NCI-H524 treated with DMSO at 0.1 percent for 48 hours (cell line): ENCODE measurements around the gene ZNF410.
A peak's percentile ranks its signal among the peaks of the same experiment; 100 is the strongest.
"Not testable (repeated sequence)": the region's sequence is repeated elsewhere in the genome, so short reads cannot be mapped to it uniquely, and the experiment has no call there.

Experiments
- DNase-seq: peaks from one replicate; lab custom pipeline; 2025; lab: John Stamatoyannopoulos, UW

The ZNF410 gene, protein sequence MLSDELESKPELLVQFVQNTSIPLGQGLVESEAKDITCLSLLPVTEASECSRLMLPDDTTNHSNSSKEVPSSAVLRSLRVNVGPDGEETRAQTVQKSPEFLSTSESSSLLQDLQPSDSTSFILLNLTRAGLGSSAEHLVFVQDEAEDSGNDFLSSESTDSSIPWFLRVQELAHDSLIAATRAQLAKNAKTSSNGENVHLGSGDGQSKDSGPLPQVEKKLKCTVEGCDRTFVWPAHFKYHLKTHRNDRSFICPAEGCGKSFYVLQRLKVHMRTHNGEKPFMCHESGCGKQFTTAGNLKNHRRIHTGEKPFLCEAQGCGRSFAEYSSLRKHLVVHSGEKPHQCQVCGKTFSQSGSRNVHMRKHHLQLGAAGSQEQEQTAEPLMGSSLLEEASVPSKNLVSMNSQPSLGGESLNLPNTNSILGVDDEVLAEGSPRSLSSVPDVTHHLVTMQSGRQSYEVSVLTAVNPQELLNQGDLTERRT

DNA sequence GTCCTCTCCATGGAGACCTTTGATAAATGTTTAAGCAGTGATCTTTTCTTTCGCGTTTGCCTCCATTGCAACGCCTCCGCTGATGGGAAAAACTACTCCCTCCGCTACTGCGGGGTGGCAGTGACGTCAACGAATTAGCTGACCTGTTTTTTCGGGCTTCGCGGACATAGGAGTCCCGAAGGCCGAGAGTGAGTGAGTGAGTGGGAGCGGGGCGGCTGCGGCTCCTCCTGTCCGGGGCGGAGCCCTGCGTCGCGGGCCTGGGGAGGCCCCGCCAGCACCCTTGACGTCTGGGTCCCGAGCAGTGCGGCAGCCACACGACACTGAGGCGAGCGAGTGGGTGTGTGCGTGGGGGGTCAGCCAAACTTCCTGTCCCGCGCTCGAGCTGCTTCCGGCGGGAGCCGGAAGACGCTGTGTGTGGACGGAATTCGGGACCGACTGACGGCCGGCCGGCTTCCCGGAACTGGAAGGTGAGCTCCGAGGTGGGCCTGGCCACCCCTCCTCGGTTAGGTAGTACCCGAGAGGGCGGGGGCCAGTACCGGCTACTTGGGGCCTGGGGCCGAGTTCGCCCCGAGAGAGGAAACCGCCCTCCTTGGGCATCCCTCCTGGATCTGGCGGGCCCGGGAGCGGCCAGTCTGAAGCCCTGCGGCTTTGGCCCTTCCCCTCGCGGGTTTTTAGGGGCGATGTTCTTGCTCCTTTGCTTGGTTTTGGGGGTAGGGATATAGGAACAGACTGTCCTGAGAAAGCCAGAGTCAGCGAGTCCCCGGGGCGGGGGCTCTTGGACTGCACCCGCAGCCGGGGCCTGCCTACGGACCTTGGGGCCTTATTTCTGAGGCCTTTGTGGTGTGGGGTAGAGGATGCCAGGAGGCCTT is at the start of gene ZNF410:
Gene ZNF410, plus strand, starts transcription at position 411 of the 869 bp plus-strand sequence. CDS start 5,317 bp downstream, outside the sequence.
- DNase-seq: peak; percentile 95

DNA sequence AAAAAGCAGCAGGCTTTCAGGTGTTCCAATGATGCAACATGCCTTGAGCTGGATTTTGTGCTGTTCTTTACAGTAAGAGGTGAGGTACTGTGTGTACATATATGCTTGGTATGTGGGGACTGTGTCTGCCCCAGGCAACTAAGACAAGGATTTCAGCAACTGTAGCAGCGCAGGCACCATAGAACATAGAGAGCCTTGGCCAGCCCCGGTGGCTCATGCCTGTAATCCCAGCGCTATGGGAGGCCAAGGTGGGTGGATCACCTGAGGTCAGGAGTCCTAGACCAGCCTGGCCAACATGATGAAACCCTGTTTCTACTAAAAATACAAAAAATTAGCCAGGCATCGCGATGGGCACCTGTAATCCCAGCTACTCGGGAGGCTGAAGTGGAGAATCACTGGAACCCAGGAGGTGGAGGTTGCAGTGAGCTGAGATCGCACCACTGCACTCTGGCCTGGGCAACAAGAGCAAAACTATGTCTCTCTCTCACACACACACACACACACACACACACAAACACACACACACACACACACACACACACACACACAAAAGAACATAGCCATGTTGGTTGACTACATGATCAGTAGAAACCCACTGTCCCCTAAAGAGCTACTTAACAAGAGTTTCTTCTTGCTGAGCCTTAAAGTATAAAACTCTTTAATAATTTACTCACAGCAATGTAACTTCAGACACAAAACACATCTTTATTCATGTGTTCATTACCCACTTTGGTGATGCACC is 48.2 kb upstream of the ZNF410 start:
- not testable (repeated sequence) for DNase-seq

DNA sequence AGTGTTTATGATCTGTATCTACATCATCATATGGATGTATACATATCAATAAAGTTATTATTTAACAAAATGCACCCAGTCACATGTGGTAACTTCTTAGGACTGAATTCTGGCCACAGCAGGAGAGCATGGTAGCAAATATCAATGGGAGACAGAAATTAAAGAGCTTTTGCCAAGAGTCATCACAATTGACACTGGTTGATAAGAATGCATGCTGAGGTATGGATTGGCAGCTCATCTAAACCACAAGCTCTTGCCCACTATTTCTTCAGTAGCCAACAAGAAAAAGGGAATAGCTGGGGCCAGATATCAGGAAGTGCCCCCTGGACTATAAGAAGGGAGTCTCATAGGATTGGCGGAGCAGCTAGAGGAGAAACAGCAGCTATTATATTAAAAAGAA is 44.5 kb upstream of the ZNF410 start:
- DNase-seq: no peak

DNA sequence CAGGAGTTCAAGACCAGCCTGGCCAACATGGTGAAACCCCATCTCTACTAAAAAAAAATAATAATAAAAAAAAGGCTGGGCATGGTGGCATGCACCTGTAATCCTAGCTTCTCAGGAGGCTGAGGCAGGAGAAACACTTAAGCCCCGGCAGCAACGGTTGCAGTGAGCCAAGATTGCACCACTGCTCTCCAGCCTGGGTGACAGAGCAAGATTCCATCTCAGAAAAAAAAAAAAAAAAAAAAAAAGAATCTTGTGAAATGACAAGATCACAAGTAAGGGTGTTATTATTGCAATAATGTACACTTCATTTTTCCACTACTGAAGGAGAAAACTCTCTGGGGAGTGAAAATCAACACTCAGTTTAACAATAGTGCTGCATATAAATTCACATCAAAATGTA is 43.8 kb upstream of the ZNF410 start:
- no peak for DNase-seq

DNA sequence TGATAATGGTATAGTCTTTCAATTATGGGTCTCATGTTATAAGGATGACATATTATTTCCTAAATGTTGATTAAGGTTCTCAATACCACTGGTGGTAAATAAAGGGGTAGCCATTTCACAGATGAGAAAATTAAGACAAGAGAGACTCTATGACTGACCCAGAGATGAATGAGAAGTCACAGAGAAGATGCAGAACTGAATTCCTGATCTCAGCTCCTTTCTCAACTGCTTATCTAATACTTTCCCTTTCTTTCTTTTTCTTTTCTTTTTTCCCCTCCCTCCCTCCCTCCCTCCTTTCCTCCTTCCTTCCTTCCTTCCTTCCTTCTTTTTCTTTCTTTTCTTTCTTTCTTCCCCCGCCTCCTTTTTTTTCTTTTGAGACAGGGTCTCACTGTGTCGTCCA is 43.4 kb upstream of the ZNF410 start:
- DNase-seq: no peak

DNA sequence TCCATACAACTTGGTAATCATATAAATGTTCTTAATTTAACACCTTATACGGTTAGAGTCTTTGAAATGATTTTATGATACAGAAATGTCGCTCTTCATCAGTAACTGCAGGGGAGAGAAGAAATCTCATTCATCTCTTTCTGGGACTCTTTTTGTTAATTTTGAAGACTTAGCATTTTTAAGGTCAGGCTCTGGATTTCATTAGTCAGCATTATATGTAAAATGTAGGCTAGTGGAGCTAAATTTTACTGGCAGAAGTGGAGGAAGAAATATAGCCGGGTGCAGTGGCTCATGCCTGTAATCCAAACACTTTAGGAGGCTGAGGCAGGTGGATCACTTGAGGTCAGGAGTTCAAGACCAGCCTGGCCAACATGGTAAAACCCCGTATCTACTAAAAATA is 39.7 kb upstream of the ZNF410 start:
- DNase-seq: no peak

DNA sequence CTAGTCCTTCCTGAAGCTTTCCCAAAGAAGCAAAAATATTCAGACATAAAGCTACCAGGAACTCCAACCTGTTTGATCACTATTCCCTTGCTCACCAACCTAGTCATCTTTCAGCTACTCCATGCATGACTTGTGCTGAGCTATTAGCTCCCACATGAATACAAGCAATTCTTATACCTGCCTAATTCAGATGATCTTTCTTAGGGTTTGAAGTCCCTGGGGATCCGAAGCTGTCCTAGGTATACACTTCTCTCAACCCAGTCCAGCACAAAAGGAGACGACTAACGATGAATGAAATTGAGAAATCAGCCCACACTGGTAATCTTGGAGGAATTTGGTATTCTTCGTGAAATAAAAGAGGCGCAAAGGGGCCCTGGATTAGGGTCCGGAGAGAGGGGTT is 35.7 kb upstream of the ZNF410 start:
- no peak for DNase-seq

DNA sequence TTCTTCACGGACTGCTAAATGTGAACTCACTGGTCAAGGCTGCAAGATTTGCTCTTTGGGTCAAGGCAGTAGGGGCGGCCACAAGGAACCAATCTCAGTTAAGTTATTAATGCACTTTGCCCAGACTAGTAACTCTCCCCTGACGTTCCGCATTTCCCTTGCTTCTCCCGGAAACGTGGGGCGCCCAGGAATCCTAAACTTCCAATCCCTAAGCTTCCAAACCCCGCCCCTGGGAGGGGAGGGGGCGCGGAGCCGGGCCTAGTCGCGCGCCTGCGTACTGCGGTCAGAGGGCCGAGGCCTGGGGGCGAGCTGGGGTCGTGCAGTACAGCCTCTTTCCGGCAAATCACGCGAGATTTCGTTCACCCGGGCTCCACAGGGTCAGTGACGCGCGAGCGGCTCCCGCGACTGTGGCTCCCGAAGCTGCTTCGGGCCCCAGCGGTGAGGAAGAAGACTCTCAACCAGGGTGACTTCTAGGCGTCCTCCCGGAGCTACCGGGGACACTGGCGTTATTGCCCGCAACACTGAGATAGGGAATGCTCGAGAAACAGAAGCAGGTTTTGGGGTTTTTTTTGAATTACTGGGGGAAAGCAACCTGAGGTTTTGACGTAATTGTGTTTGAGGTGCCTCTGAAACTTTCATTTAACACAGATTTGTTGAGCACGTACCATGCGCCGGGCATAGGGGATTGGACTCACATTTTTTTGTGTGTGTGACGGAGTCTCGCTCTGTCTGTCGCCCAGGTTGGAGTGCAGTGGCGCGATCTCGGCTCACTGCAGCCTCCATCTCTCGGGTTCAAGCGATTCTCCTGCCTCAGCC is 34.9 kb upstream of the ZNF410 start, which contains the start of gene PTGR2:
Gene PTGR2, plus strand, starts transcription at position 265 of the 816 bp plus-strand sequence. CDS start 7,032 bp downstream, outside the sequence.
- DNase-seq: peak; percentile 96

DNA sequence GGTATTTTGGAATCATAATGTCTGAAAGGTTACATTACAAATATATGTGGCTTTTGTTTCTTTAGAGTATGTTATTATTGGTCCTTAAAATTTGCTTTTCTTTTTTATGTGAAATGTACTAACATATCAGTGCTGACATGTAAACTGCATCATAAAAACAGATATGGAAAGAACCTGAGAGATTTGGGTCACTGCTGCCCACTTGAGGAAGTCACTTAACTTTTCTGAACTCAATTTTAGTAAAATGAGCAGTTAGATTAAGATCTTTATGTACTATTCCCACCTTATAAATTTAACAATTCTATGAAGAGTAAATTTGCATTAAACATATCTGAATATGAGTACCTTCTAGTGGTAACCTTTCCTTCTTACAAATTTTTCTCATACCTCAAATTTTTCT is 27.5 kb upstream of the ZNF410 start:
- no peak for DNase-seq

DNA sequence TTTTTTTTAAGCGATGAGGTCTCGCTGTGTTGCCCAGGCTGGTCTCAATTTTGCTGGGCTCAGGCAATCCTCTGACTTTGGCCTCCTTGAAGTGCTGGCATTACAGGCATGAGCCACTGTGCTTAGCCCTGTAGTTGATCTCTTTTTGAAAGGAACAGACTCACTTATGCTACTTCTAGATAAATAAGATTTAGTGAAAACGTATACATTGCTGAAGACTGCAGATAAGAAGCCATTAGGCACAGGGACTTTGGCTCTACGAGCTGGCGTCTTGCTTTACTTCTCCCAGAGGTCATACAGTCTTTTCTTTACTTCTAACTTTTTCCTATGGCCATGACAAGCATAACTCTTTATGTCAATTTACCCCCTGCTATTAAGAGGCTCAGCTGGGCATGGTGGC is 25.6 kb upstream of the ZNF410 start:
- no peak for DNase-seq

DNA sequence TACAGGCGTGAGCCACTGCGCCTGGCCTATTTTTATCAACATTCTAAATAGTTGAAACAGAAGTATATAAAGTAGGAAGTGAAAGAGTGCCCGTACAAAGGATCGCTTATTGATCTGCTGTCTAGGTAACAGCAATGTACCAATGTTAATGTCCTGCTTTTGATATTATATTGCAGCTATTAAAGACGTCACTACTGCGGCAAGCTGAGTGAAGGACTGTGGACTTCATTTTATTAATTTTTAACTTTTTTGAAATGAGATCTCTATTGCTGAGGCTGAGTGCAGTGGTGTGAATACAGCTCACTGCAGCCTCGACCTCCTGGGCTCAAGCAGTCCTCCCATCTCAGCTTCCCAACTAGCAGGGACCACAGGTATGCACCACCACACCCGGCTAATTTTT is 24.2 kb upstream of the ZNF410 start:
- no peak for DNase-seq

DNA sequence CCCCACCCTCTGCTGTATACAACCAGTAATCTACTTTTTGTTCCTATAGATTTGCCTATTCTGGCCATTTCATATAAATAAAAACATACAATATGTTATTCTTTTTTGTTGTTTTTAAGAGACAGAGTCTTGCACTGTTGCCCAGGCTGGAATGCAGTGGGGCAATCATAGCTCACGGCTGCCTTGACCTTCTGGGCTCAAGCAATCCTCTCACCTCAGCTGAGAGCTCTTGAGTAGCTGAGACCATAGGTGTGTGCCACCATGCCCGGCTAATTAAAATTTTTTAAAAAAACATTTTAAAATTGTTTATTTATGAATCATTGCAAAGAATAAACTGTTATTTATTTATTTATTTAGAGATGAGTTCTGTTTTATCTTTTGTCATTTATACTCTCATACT is 23.4 kb upstream of the ZNF410 start:
- DNase-seq: no peak

DNA sequence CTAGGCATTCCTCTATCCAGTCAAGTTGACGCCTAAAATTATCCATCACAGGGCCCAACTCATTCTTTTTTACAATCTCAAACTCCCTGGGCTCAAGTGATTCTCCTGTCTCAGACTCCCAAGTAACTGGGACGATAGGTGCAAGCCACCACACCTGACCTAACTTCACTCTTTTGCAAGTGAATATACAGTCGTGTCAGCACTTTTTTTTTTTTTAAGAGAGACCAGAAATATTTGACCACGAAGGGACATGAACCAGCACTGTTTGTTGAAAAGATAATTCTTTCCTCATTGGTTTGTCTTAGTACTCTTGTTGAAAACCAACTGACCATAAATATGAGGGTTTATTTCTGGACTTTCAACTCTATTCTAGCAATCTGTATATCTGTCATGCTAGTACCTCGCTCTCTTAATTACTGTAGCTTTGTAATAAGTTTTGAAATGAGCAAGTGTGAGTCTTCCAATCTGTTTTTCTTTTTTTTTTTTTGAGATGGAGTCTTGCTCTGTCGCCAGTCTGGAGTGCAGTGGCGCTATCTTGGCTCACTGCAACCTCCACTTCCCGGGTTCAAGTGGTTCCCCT is 21.0 kb upstream of the ZNF410 start:
- DNase-seq: no peak

DNA sequence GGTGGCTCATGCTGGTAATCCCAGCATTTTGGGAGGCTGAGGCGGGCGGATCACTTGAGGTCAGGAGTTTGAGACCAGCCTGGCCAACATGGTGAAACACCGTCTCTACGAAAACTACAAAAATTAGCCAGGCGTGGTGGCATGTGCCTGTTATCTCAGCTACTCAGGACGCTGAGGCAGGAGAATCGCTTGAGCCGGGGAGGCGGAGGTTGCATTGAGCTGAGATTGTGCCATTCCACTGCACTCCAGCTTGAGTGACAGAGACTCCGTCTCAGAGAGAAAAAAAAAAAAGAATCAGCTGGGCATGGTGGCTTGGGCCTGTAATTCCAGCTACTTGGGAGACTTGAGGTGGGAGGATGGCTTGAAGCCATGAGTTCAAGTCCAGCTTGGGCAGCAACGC is 16.9 kb upstream of the ZNF410 start:
- not testable (repeated sequence) for DNase-seq

DNA sequence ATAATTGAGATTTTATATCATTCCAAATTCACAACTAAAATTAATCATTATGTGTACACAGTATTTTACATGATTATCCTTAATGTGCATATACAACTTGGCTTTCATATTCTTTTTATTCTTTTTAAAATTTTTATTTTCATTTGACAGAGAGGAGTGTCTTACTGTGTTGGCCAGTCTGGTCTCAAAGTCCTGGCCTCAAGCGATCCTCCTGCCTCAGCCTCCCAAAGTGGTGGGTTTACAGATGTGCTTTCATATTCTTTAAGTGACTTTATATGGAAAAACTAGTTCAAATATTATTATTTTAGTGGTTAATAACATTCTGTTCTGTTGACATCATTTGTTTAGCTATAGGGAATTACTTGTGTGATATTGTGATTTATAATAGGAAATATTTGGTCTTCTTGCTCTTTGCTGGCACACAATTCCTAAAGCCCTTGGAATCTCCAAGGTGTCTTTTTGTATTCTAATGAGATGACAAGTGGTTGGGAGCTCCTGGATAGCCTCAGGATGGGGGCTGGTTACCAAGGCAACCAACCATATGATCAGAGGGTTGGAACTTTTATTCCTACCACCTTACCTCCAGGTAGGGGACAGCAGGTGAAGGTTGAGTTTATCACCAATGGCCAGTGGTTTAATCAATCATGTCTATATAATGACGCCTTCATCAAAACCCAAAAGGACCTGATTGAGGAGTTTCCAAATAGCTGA is 16.0 kb upstream of the ZNF410 start:
- DNase-seq: no peak

DNA sequence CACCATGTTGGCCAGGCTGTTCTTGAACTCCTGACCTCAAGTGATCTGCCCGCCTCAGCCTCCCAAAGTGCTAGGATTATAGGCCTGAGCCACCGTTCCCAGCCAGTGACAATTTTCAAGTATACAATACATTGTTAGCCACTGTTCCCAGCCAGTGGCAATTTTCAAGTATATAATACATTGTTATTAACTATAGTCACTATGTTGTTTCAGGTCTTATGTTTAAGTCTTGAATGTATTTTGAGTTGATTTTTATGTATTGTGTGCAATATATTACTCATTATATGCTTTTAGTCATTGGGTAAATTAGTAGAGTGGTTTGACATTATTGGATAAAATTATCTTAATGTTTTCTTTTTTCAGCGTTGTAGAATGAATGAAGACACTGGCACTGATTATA is 13.0 kb upstream of the ZNF410 start:
- DNase-seq: no peak

DNA sequence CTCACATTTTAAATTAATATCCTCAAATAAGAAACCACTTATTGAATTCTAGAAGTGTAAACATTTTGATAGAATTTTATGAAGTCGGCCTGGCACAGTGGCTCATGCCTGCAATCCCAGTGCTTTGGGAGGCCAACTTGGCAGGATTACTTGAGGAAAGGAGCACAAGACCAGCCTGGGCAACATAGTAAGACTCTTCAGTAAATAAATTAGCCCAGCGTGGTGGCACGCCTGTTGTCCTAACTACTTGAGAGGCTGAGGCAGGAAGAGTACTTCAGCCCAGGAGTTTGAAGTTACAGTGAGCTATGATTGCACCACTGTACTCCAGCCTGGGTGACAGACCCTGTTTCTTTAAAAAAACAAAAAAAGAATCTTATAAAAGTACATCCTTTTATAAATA is 8.9 kb upstream of the ZNF410 start:
- no peak for DNase-seq

DNA sequence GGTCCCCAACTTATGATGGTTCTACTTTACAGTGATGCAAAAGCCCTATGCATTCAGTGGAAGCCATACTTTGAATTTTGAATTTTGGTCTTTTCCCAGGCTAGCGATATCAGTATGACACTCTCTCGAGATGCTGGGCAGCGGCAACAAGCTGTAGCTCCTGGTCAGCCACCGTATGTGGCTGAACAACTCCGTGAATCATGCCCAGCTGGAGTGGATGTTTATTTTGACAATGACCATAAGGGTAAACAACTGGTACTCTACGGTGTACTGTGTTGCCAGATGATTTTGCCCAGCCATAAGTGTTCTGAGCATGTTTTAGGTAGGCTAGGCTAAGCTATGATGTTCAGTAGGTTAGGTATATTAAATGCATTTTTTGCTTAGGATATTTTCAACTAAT is 8.2 kb upstream of the ZNF410 start:
- DNase-seq: no peak

DNA sequence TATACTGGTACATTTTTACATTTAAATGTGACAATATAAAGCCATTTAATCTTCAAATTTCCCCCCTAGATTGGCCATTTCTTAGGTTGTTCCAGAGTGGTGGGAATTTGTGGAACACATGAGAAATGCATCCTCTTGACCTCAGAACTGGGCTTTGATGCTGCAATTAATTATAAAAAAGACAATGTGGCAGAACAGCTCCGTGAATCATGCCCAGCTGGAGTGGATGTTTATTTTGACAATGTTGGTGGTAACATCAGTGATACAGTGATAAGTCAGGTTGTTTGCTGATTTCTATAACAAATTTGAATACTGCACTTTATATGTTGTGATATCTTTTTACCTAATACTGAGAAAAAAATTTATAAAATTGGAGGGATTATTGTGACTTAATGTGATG is 7.6 kb upstream of the ZNF410 start:
- DNase-seq: no peak
